GM12875 (cell line): ENCODE measurements around the gene METTL14.

Experiments used
- H3K4me3 ChIP-seq: one replicate; pipeline ENCODE4 v1.5.1; 2011; ENCODE audit warnings: low read depth, low read length, control low read depth
- CTCF ChIP-seq: IDR thresholded peaks from 2 replicates; pipeline ENCODE4 v1.5.1; 2011; ENCODE audit warnings: low read depth, mild to moderate bottlenecking, control low read depth, inconsistent platforms, low read length, moderate library complexity, borderline replicate concordance; ENCODE audit not compliant: insufficient read depth

Gene METTL14

DNA sequence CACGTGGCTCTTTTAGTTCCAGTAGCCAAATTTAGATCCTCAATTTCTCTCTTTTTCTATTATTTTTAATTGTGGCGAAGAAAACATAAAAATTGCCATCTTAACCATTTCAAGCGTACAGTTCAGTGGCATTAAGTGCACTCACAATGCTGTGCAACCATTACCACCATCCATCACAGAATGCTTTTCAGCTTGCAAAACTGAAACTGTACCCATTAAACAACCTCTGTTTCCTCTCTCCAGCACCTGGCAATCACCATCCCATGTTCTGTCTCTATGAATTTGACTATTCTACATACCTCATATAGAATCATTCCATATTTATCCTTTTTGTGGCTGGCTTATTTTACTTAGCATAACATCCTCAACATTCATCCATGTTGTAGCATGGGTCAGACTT lies 74.9 kb downstream of the METTL14 start:
- no peak overlapping the region for H3K4me3 ChIP-seq
- no peak for TF ChIP-seq CTCF

DNA sequence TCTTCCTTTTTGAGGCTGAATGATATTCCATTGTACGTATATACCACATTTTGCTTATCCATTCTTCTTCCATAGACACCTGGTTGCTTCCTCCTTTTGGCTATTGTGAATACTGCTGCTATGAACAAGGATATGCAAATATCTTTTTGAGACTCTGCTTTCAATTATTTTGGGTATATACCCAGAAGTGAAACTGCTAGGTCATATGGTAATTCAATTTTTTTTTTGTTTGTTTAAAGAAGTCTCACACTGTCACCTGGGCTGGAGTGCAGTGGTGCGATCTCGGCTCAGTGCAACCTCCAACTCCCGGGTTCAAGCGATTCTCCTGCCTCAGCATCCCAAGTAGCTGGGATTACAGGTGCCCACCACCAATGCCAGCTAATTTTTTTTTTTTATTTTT lies 75.3 kb downstream of the METTL14 start:
- no peak overlapping the region for H3K4me3 ChIP-seq
- no peak for TF ChIP-seq CTCF

DNA sequence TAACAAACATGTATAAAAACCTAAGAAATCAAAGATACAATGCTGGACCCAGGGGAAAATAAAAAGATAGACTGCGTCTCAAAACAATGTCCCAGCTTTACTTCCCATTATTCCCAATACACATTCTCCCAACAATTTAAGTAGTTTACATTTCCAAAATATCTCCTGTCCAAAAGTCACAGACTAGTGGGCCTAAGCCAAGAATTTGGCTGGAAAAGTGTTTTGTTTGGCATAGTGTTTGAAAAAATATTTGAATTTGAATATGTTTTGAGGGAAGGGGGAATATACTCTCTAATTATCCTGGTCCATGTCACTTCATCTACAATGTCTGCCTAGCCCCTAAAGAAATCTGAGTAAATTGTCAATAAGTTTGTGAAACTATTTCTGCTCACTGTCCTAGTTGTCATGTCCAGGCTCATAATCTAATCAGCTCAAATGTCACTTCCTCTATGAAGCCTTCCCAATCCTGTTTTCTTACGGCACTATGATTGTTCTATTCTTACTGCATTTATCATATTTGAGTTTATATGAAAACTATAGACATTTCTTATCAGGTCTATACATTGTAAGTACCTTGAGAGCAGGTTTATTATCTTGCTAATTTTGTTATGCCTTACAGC lies 76.3 kb downstream of the METTL14 start:
- no peak for TF ChIP-seq CTCF
- H3K4me3 ChIP-seq = no peak overlapping the region

DNA sequence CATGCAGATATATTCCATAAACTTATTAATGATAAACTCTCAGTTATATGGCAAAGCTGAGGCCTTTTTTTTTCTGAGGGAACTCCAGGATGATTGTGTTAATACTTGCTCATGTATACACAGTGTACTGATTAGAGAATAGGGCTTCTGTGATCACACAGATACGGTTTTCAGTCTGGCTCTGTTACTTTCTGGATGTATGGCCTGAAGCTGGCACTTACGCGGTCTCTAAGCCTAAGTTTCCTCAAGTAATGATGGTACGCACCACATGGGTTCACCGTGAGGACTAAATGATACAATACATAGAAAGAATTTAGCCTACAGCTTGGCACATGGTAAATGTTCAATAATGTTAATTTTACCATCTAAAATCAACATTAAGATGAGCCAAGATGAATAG lies 77.0 kb downstream of the METTL14 start:
- no peak for TF ChIP-seq CTCF
- no peak overlapping the region for H3K4me3 ChIP-seq

GRCh38 chr4:118762730-118763477 lies 77.7 kb downstream of the METTL14 start:
- H3K4me3 ChIP-seq = no peak overlapping the region
- no peak for TF ChIP-seq CTCF
